K562 (cell line): Measurements from ENCODE around the gene BAIAP3. TPM values are rescaled to one million over a fixed set of nuclear protein-coding genes. Genes with fewer than 3 reads are reported as not detected.

ENCODE experiments used
- ADNP ChIP-seq: fragments of 200-800 bp; sonication (Bioruptor generic); IDR thresholded peaks from 2 replicates; pipeline ENCODE4 v1.6.1; 2016; ENCODE audit warnings: missing genetic modification characterization, missing compliant biosample characterization
- ARNT ChIP-seq, 2 experiments: fragments of 450-650 bp; IDR thresholded peaks; 2 replicates each; pipeline ENCODE4 v1.6.1; 2016; ENCODE audit warnings: mild to moderate bottlenecking in 1 of 2
- ELF2 ChIP-seq: fragments of 250-450 bp; sonication (Bioruptor Pico); IDR thresholded peaks from 2 replicates; pipeline ENCODE4 v1.5.0; 2021; ENCODE audit warnings: mild to moderate bottlenecking
- HNRNPLL ChIP-seq: fragments of 200-400 bp; formaldehyde crosslinking; IDR thresholded peaks from 2 replicates; pipeline ENCODE4 v1.6.1; 2017; ENCODE audit warnings: low read length, low read depth, mild to moderate bottlenecking; ENCODE audit not compliant: poor library complexity, severe bottlenecking
- KDM1A ChIP-seq, 2 experiments: fragments of 450-650 bp; IDR thresholded peaks; 2 replicates each; pipeline ENCODE4 v1.6.1; 2016; ENCODE audit warnings: mild to moderate bottlenecking in 2 of 2
- MAZ ChIP-seq, 2 experiments: fragments of 450-650 bp in 1 of 2; sonication (generic) in 1 of 2; formaldehyde crosslinking; IDR thresholded peaks in 1 of 2; conservative IDR thresholded peaks in 1 of 2; 2 replicates each; pipeline versions ENCODE4 v1.4.0 to v1.5.0; 2020; ENCODE audit warnings: mild to moderate bottlenecking in 1 of 2, missing genetic modification reagents in 1 of 2
- TGIF2 ChIP-seq: sonication (generic); formaldehyde crosslinking; IDR thresholded peaks from 2 replicates; pipeline ENCODE4 v1.8.1; 2022; ENCODE audit warnings: mild to moderate bottlenecking, missing genetic modification reagents, moderate library complexity
- polyA plus RNA-seq, 8 experiments: library from polyadenylated mRNA; depleted of rRNA in 4 of 8; stranded (reverse) in 5 of 8; unstranded in 3 of 8; fragments of >200 nt; fragmentation: Nextera tagmentation in 2 of 8; fragmentation: Illumina TruSeq in 1 of 8; extraction: Ambion mirVana in 2 of 8; extraction: Trizol in 1 of 8; gene quantifications; 2 replicates each; pipeline versions ENCODE4 v1.2.1 to v1.2.3, GENCODE V29; 2011 to 2014; ENCODE audit warnings: inconsistent platforms in 1 of 8, missing spikeins in 1 of 8
- total RNA-seq, 7 experiments: library from RNA; depleted of rRNA in 6 of 7; stranded (reverse); fragments of >200 nt in 6 of 7; fragmentation: Illumina TruSeq in 2 of 7; extraction: Trizol in 2 of 7; gene quantifications; 2 replicates each; pipeline versions ENCODE4 v1.2.1 to v1.2.3, GENCODE V29; 2011 to 2021; ENCODE audit warnings: low replicate concordance in 1 of 7
- TF ChIP-seq, protein P1 (sequence below): fragments of 200-800 bp; sonication (Bioruptor generic); IDR thresholded peaks from 2 replicates; pipeline ENCODE4 v1.6.1; 2016; ENCODE audit warnings: missing genetic modification characterization, missing compliant biosample characterization
- TF ChIP-seq, protein P2 (sequence below): sonication (generic); IDR thresholded peaks from 2 replicates; pipeline ENCODE4 v1.6.1; 2016
- TF ChIP-seq, protein P3 (sequence below): fragments of 250-450 bp; sonication (Bioruptor Pico); IDR thresholded peaks from 2 replicates; pipeline ENCODE4 v1.4.0; 2020; ENCODE audit warnings: mild to moderate bottlenecking, moderate library complexity
- TF ChIP-seq, protein P4 (sequence below), 2 experiments: fragments of 450-650 bp; conservative IDR thresholded peaks; 2 replicates each; pipeline ENCODE4 v1.6.1; 2017; ENCODE audit warnings: mild to moderate bottlenecking in 2 of 2, moderate library complexity in 2 of 2

Gene BAIAP3
- total and polyA plus RNA-seq, 9 of the 15 experiments (the other 6 are each of a cell fraction or from before 2014, with no cell fraction given): 0.03 to 4.5 (median 0.57) TPM; not detected in 1

DNA sequence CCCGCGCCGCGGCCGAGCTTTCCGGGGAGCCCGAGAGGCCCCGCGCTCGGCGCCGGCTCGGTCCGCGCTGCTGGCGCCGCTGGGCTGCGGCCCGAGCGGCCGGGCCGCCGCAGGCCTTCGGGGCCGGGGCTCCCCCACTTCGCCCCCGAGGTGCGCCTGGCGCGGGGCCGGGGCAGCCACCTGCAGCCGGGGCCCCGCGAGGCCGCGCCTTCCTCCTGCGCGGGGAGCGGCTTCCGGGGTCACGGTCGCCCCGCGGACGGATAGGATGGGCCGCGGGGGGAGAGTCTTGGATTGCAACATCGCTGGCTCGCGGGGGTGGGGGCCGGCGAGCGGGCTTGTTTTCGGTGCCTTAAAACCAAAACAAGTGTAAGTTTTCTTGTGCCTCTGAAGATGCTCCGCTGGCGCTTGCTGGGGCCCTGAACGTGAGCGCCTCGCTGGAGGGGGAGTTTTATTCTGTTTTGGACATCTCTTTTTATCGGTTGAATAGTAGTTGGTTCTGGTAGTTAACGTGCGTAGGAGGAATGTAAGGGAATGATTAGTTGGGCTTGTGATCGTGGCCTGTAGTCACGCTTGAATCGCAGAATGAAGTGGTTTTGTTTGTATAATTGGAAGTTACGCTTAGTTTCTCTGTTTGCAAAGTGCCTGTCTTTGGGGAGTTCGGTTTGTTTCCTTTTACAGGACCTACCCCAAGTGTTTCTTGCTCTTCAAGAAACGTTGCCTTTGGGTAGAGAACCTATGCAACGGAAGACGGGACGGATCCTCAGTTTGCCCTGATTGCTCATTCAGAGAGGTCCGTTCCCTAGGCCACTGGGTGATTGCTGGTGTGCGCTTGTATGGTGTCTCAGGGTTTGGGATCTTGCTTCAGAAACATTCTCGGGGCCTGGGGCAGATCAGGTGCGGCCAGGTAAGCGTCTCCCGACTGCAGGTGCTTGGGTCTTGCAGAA lies 23.3 kb upstream of the BAIAP3 start (continued):
- TF ChIP-seq, protein P1, sequence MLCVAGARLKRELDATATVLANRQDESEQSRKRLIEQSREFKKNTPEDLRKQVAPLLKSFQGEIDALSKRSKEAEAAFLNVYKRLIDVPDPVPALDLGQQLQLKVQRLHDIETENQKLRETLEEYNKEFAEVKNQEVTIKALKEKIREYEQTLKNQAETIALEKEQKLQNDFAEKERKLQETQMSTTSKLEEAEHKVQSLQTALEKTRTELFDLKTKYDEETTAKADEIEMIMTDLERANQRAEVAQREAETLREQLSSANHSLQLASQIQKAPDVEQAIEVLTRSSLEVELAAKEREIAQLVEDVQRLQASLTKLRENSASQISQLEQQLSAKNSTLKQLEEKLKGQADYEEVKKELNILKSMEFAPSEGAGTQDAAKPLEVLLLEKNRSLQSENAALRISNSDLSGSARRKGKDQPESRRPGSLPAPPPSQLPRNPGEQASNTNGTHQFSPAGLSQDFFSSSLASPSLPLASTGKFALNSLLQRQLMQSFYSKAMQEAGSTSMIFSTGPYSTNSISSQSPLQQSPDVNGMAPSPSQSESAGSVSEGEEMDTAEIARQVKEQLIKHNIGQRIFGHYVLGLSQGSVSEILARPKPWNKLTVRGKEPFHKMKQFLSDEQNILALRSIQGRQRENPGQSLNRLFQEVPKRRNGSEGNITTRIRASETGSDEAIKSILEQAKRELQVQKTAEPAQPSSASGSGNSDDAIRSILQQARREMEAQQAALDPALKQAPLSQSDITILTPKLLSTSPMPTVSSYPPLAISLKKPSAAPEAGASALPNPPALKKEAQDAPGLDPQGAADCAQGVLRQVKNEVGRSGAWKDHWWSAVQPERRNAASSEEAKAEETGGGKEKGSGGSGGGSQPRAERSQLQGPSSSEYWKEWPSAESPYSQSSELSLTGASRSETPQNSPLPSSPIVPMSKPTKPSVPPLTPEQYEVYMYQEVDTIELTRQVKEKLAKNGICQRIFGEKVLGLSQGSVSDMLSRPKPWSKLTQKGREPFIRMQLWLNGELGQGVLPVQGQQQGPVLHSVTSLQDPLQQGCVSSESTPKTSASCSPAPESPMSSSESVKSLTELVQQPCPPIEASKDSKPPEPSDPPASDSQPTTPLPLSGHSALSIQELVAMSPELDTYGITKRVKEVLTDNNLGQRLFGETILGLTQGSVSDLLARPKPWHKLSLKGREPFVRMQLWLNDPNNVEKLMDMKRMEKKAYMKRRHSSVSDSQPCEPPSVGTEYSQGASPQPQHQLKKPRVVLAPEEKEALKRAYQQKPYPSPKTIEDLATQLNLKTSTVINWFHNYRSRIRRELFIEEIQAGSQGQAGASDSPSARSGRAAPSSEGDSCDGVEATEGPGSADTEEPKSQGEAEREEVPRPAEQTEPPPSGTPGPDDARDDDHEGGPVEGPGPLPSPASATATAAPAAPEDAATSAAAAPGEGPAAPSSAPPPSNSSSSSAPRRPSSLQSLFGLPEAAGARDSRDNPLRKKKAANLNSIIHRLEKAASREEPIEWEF (CRISPR knock-in tag): no peak
- TF ChIP-seq, protein P2, sequence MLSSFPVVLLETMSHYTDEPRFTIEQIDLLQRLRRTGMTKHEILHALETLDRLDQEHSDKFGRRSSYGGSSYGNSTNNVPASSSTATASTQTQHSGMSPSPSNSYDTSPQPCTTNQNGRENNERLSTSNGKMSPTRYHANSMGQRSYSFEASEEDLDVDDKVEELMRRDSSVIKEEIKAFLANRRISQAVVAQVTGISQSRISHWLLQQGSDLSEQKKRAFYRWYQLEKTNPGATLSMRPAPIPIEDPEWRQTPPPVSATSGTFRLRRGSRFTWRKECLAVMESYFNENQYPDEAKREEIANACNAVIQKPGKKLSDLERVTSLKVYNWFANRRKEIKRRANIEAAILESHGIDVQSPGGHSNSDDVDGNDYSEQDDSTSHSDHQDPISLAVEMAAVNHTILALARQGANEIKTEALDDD: 0 out of 2 replicates have a peak, but pooled peaks have one; percentile 54
- TF ChIP-seq HNRNPLL: peak; percentile 23
- TF ChIP-seq ARNT (IDR thresholded peaks at IDR 0.05): peak; percentile 26; a peak in 1 of 4 replicates
- peak; percentile 50; the same call in 1 of the 2 replicates for TF ChIP-seq ELF2 (CRISPR knock-in tag)
- TF ChIP-seq, protein P3, sequence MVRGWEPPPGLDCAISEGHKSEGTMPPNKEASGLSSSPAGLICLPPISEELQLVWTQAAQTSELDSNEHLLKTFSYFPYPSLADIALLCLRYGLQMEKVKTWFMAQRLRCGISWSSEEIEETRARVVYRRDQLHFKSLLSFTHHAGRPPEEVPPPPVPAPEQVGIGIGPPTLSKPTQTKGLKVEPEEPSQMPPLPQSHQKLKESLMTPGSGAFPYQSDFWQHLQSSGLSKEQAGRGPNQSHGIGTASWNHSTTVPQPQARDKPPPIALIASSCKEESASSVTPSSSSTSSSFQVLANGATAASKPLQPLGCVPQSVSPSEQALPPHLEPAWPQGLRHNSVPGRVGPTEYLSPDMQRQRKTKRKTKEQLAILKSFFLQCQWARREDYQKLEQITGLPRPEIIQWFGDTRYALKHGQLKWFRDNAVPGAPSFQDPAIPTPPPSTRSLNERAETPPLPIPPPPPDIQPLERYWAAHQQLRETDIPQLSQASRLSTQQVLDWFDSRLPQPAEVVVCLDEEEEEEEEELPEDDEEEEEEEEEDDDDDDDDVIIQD: no peak
- TF ChIP-seq TGIF2 (CRISPR knock-in tag): no peak
- TF ChIP-seq MAZ (CRISPR knock-in tag; conservative IDR thresholded peaks at IDR 0.05 in 1 of 2, IDR thresholded peaks at IDR 0.05 in 1 of 2): peak; percentile 32 to 75
- TF ChIP-seq KDM1A (IDR thresholded peaks at IDR 0.05): no peak
- TF ChIP-seq, protein P4, sequence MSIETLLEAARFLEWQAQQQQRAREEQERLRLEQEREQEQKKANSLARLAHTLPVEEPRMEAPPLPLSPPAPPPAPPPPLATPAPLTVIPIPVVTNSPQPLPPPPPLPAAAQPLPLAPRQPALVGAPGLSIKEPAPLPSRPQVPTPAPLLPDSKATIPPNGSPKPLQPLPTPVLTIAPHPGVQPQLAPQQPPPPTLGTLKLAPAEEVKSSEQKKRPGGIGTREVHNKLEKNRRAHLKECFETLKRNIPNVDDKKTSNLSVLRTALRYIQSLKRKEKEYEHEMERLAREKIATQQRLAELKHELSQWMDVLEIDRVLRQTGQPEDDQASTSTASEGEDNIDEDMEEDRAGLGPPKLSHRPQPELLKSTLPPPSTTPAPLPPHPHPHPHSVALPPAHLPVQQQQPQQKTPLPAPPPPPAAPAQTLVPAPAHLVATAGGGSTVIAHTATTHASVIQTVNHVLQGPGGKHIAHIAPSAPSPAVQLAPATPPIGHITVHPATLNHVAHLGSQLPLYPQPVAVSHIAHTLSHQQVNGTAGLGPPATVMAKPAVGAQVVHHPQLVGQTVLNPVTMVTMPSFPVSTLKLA (conservative IDR thresholded peaks at IDR 0.05): peak in 1 of 2 experiments; percentile 57; a peak in 2 of 4 replicates
- no peak for TF ChIP-seq ADNP (tag)
